ENCODE results near the gene PARD6B. TPM values are rescaled to one million over a fixed set of nuclear protein-coding genes. Genes with fewer than 3 reads are reported as not detected.

Gene PARD6B
- total and polyA plus RNA-seq, 2 of the 13 experiments (the other 11 are each of a cell fraction or from before 2014, with no cell fraction given) = 6.9 to 22.2 TPM

- no peak for TF ChIP-seq HNF1A (IDR thresholded peaks at IDR 0.05; ENCODE audit: low read depth)
- TF ChIP-seq HNF1A (CRISPR knock-in tag; IDR thresholded peaks at IDR 0.05; ENCODE audit: borderline replicate concordance) = no peak
- no peak for TF ChIP-seq SMC3 (IDR thresholded peaks at IDR 0.05; ENCODE audit: low read length)
- no peak for TF ChIP-seq ZNF879 (CRISPR knock-in tag; IDR thresholded peaks at IDR 0.05)
- TF ChIP-seq NKX3-1 (CRISPR knock-in tag; IDR thresholded peaks at IDR 0.05) = 0 out of 2 replicates have a peak, but pooled peaks have one; percentile 25
- no peak for TF ChIP-seq ZMAT5 (CRISPR knock-in tag; IDR thresholded peaks at IDR 0.05; ENCODE audit: borderline replicate concordance, low read depth)
- TF ChIP-seq RARG (CRISPR knock-in tag; IDR thresholded peaks at IDR 0.05; ENCODE audit: low read depth) = no peak
- TF ChIP-seq SIN3A (IDR thresholded peaks at IDR 0.05; ENCODE audit: borderline replicate concordance, low read depth, low read length) = 0 out of 2 replicates have a peak, but pooled peaks have one; percentile 4
- no peak; the same call in 1 of the 2 replicates for TF ChIP-seq ZNF619 (CRISPR knock-in tag; IDR thresholded peaks at IDR 0.05)
- TF ChIP-seq ZNF816 (CRISPR knock-in tag; IDR thresholded peaks at IDR 0.05; ENCODE audit: borderline replicate concordance) = no peak
- no peak for TF ChIP-seq ZNF138 (CRISPR knock-in tag; IDR thresholded peaks at IDR 0.05; ENCODE audit: low read depth)
- no peak for TF ChIP-seq ZNF558 (CRISPR knock-in tag; IDR thresholded peaks at IDR 0.05; ENCODE audit: borderline replicate concordance)
- 0 out of 2 replicates have a peak, but pooled peaks have one; percentile 62 for TF ChIP-seq THAP7 (CRISPR knock-in tag; IDR thresholded peaks at IDR 0.05)
- 0 out of 2 replicates have a peak, but pooled peaks have one; percentile 36 for TF ChIP-seq DZIP1 (CRISPR knock-in tag; IDR thresholded peaks at IDR 0.05)
- no peak for TF ChIP-seq RBAK (CRISPR knock-in tag; IDR thresholded peaks at IDR 0.05)
- TF ChIP-seq ZNF329 (CRISPR knock-in tag; IDR thresholded peaks at IDR 0.05; ENCODE audit: low read depth) = no peak
- TF ChIP-seq SSRP1 (CRISPR knock-in tag; IDR thresholded peaks at IDR 0.05) = no peak
- TF ChIP-seq ZNF550 (CRISPR knock-in tag; IDR thresholded peaks at IDR 0.05; ENCODE audit: borderline replicate concordance) = no peak
- no peak for TF ChIP-seq IKZF5 (CRISPR knock-in tag; IDR thresholded peaks at IDR 0.05)
- no peak for TF ChIP-seq NFKB2 (CRISPR knock-in tag; IDR thresholded peaks at IDR 0.05; ENCODE audit: borderline replicate concordance)
These were observed 62.9 kb downstream of the PARD6B start (continued) for GRCh38 chr20:50794181-50794845.

Data from HepG2 (cell line).